GM12878 (cell line): ENCODE measurements around the gene CEP250.

Source experiments
- CHD4 ChIP-seq: fragments of 200-600 bp; sonication (generic); IDR thresholded peaks from 2 replicates; pipeline ENCODE4 v1.6.1; 2016; ENCODE audit warnings: mild to moderate bottlenecking
- CREB1 ChIP-seq: IDR thresholded peaks from 2 replicates; pipeline ENCODE4 v1.6.1; 2012; ENCODE audit warnings: low read depth, mild to moderate bottlenecking, inconsistent platforms
- HDAC2 ChIP-seq: fragments of 200-600 bp; sonication (generic); IDR thresholded peaks from 2 replicates; pipeline ENCODE4 v1.6.1; 2017
- HDAC6 ChIP-seq: fragments of 200-600 bp; sonication (generic); IDR thresholded peaks from one replicate; pipeline ENCODE4 v1.8.0; 2017; ENCODE audit warnings: antibody characterized with exemption; ENCODE audit not compliant: unreplicated experiment
- KDM1A ChIP-seq: fragments of 200-600 bp; sonication (generic); IDR thresholded peaks from 2 replicates; pipeline ENCODE4 v1.6.1; 2016; ENCODE audit warnings: borderline replicate concordance
- MYC ChIP-seq: IDR thresholded peaks from 2 replicates; pipeline ENCODE4 v1.6.1; 2011; ENCODE audit warnings: mild to moderate bottlenecking, low read length, moderate library complexity, inconsistent platforms; ENCODE audit not compliant: insufficient read depth, insufficient replicate concordance, insufficient read length, severe bottlenecking
- POLR2A ChIP-seq: IDR thresholded peaks from 2 replicates; pipeline ENCODE4 v1.6.1; 2011; ENCODE audit warnings: low read depth, mild to moderate bottlenecking, low read length
- POLR2AphosphoS5 ChIP-seq: IDR thresholded peaks from 2 replicates; pipeline ENCODE4 v1.6.1; 2011; ENCODE audit warnings: mild to moderate bottlenecking, low read length, inconsistent platforms
- ZNF274 ChIP-seq: IDR thresholded peaks from one replicate; pipeline ENCODE4 v1.8.0; 2011; ENCODE audit not compliant: insufficient read length, insufficient read depth
- TF ChIP-seq, protein P1 (sequence below): IDR thresholded peaks from 2 replicates; pipeline ENCODE4 v1.6.1; 2011; ENCODE audit warnings: borderline replicate concordance, low read depth, mild to moderate bottlenecking, moderate library complexity, mixed read lengths, low read length; ENCODE audit not compliant: insufficient read depth; ENCODE audit errors: extremely low read length
- TF ChIP-seq, protein P2 (sequence below), 3 experiments: IDR thresholded peaks in 2 of 3; conservative IDR thresholded peaks in 1 of 3; 2 replicates each; pipeline ENCODE4 v1.5.1; 2011; ENCODE audit warnings: low read depth in 3 of 3, low read length in 3 of 3, mild to moderate bottlenecking in 3 of 3, control low read depth in 2 of 3, moderate library complexity in 2 of 3, inconsistent platforms in 1 of 3, mixed read lengths in 1 of 3; ENCODE audit not compliant: control insufficient read depth in 2 of 3, insufficient read depth in 1 of 3; ENCODE audit errors: extremely low read depth in 1 of 3
- TF ChIP-seq, protein P3 (sequence below): IDR thresholded peaks from 2 replicates; pipeline ENCODE4 v1.6.1; 2012; ENCODE audit warnings: mild to moderate bottlenecking, low read depth, low read length
- TF ChIP-seq, protein P4 (sequence below): IDR thresholded peaks from 2 replicates; pipeline ENCODE4 v1.6.1; 2012; ENCODE audit warnings: low read depth, low read length, improper control_type of control experiment
- TF ChIP-seq, protein P5 (sequence below): IDR thresholded peaks from 2 replicates; pipeline ENCODE4 v1.6.1; 2011; ENCODE audit warnings: low read depth, mild to moderate bottlenecking, low read length, moderate library complexity, borderline replicate concordance; ENCODE audit errors: extremely low read depth

DNA sequence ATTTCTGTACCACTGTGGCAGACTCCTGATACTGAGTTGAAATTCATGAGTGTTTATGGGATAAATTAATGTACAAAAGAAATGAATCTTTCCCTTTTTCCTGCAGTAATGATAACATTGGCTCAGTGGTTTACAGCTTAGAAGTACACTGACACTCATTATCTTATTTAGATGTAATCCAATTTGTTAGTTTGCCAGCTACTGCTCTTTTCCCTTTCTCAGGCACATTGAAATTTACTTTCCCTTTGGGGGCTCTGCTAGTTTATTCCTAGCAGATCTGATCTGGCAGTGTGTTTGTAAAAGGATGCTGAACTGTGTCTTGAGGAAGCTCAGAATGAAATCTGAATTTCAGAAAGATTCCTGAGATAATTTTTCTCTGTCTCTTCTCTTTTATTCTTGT is 3.0 kb downstream of the CEP250 start:
- TF ChIP-seq POLR2AphosphoS5 (no peak), HDAC6 (no peak), CREB1 (no peak), MYC (no peak), KDM1A (no peak), HDAC2 (no peak), CHD4 (no peak), ZNF274 (no peak), POLR2A (no peak)
- TF ChIP-seq, protein P1, sequence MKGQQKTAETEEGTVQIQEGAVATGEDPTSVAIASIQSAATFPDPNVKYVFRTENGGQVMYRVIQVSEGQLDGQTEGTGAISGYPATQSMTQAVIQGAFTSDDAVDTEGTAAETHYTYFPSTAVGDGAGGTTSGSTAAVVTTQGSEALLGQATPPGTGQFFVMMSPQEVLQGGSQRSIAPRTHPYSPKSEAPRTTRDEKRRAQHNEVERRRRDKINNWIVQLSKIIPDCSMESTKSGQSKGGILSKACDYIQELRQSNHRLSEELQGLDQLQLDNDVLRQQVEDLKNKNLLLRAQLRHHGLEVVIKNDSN: no peak
- TF ChIP-seq, protein P2, sequence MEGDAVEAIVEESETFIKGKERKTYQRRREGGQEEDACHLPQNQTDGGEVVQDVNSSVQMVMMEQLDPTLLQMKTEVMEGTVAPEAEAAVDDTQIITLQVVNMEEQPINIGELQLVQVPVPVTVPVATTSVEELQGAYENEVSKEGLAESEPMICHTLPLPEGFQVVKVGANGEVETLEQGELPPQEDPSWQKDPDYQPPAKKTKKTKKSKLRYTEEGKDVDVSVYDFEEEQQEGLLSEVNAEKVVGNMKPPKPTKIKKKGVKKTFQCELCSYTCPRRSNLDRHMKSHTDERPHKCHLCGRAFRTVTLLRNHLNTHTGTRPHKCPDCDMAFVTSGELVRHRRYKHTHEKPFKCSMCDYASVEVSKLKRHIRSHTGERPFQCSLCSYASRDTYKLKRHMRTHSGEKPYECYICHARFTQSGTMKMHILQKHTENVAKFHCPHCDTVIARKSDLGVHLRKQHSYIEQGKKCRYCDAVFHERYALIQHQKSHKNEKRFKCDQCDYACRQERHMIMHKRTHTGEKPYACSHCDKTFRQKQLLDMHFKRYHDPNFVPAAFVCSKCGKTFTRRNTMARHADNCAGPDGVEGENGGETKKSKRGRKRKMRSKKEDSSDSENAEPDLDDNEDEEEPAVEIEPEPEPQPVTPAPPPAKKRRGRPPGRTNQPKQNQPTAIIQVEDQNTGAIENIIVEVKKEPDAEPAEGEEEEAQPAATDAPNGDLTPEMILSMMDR (IDR thresholded peaks at IDR 0.05 in 2 of 3, conservative IDR thresholded peaks at IDR 0.05 in 1 of 3; ENCODE audit: control insufficient read depth in 2 of 3, extremely low read depth in 1 of 3, insufficient read depth in 1 of 3, low read depth in 3 of 3, low read length in 3 of 3): no peak
- TF ChIP-seq, protein P3, sequence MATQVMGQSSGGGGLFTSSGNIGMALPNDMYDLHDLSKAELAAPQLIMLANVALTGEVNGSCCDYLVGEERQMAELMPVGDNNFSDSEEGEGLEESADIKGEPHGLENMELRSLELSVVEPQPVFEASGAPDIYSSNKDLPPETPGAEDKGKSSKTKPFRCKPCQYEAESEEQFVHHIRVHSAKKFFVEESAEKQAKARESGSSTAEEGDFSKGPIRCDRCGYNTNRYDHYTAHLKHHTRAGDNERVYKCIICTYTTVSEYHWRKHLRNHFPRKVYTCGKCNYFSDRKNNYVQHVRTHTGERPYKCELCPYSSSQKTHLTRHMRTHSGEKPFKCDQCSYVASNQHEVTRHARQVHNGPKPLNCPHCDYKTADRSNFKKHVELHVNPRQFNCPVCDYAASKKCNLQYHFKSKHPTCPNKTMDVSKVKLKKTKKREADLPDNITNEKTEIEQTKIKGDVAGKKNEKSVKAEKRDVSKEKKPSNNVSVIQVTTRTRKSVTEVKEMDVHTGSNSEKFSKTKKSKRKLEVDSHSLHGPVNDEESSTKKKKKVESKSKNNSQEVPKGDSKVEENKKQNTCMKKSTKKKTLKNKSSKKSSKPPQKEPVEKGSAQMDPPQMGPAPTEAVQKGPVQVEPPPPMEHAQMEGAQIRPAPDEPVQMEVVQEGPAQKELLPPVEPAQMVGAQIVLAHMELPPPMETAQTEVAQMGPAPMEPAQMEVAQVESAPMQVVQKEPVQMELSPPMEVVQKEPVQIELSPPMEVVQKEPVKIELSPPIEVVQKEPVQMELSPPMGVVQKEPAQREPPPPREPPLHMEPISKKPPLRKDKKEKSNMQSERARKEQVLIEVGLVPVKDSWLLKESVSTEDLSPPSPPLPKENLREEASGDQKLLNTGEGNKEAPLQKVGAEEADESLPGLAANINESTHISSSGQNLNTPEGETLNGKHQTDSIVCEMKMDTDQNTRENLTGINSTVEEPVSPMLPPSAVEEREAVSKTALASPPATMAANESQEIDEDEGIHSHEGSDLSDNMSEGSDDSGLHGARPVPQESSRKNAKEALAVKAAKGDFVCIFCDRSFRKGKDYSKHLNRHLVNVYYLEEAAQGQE: no peak
- TF ChIP-seq, protein P4, sequence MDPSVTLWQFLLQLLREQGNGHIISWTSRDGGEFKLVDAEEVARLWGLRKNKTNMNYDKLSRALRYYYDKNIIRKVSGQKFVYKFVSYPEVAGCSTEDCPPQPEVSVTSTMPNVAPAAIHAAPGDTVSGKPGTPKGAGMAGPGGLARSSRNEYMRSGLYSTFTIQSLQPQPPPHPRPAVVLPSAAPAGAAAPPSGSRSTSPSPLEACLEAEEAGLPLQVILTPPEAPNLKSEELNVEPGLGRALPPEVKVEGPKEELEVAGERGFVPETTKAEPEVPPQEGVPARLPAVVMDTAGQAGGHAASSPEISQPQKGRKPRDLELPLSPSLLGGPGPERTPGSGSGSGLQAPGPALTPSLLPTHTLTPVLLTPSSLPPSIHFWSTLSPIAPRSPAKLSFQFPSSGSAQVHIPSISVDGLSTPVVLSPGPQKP: no peak
- TF ChIP-seq, protein P5, sequence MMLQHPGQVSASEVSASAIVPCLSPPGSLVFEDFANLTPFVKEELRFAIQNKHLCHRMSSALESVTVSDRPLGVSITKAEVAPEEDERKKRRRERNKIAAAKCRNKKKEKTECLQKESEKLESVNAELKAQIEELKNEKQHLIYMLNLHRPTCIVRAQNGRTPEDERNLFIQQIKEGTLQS: no peak
